ENCODE results near the gene RGS9BP. TPM values are rescaled to one million over a fixed set of nuclear protein-coding genes. Genes with fewer than 3 reads are reported as not detected.
"Not testable (repeated sequence)": the region's sequence is repeated elsewhere in the genome, so short reads cannot be mapped to it uniquely, and the experiment has no call there.

RGS9BP gene
- total RNA-seq, 1 donor from 2014 or later, result 0.18 TPM

GRCh38 chr19:32691952-32692726 lies 16.5 kb downstream of the RGS9BP start:
- no peak for FAIRE-seq
- Histone ChIP-seq H3K79me2 (ENCODE audit: insufficient read depth, low read length) (peaks cover 47% of the 10 kb centered on the region), H3K36me3 (ENCODE audit: insufficient read depth, low read length) (no peaks in the 10 kb centered on the region), H3K27ac (ENCODE audit: low read depth, low read length) (peak overlapping the region; percentile 63), H3K4me3 (ENCODE audit: insufficient read depth, low read depth, low read length) (peak overlapping the region; percentile 70), H3K4me2 (ENCODE audit: low read length) (peak overlapping the region; percentile 78), H3K4me1 (ENCODE audit: insufficient read depth, low read length) (peaks cover 14% of the 10 kb centered on the region), H3K9ac (ENCODE audit: low read length) (peak overlapping the region; percentile 71), H2AFZ (ENCODE audit: low read depth, low read length) (peak overlapping the region; percentile 66), H3K27me3 (ENCODE audit: insufficient read depth, low read length) (no peaks in the 10 kb centered on the region), H3K9me3 (ENCODE audit: insufficient read depth, low read depth, low read length) (no peaks in the 10 kb centered on the region), H4K20me1 (ENCODE audit: insufficient read depth, low read length) (peaks cover 14% of the 10 kb centered on the region)
- H3K27me3 Mint-ChIP-seq (ENCODE audit: low read depth, unreplicated experiment), result no peaks in the 10 kb centered on the region
- H3K4me1 Mint-ChIP-seq (ENCODE audit: low read depth, unreplicated experiment), result peaks cover 5% of the 10 kb centered on the region
- no peak overlapping the region for H3K4me3 Mint-ChIP-seq (ENCODE audit: unreplicated experiment)
- no peak overlapping the region for H3K27ac Mint-ChIP-seq (ENCODE audit: unreplicated experiment)
- H3K9me3 Mint-ChIP-seq (ENCODE audit: unreplicated experiment), result peaks cover 4% of the 10 kb centered on the region
- H3K36me3 Mint-ChIP-seq (ENCODE audit: low read depth, unreplicated experiment), result peaks cover 2% of the 10 kb centered on the region
- TF ChIP-seq, protein P1, sequence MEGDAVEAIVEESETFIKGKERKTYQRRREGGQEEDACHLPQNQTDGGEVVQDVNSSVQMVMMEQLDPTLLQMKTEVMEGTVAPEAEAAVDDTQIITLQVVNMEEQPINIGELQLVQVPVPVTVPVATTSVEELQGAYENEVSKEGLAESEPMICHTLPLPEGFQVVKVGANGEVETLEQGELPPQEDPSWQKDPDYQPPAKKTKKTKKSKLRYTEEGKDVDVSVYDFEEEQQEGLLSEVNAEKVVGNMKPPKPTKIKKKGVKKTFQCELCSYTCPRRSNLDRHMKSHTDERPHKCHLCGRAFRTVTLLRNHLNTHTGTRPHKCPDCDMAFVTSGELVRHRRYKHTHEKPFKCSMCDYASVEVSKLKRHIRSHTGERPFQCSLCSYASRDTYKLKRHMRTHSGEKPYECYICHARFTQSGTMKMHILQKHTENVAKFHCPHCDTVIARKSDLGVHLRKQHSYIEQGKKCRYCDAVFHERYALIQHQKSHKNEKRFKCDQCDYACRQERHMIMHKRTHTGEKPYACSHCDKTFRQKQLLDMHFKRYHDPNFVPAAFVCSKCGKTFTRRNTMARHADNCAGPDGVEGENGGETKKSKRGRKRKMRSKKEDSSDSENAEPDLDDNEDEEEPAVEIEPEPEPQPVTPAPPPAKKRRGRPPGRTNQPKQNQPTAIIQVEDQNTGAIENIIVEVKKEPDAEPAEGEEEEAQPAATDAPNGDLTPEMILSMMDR (IDR thresholded peaks at IDR 0.05; ENCODE audit: insufficient read depth, low read depth, low read length), result no peak
- peak; percentile 73 for DNase-seq (ENCODE audit: low read depth)

DNA sequence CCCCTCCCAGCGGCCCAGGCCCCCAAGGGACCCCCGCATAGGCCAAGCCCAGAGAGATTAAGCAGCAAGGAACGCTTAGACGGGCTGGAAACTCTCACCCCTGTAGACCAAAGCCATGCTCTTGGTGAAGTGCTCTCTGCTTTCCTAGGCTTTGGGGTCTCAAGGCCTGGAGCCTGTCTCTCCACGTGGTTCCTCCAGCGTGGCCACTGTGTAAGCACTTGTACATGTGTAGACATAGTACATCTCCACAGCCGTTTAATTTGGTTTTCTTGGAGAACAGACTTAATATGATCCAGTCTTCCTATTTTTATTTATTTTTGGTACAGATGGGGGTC lies 17.0 kb downstream of the RGS9BP start:
- Histone ChIP-seq H3K9me3 (ENCODE audit: insufficient read depth, low read depth, low read length) (no peaks in the 10 kb centered on the region), H3K4me1 (ENCODE audit: insufficient read depth, low read length) (peaks cover 14% of the 10 kb centered on the region), H3K27ac (ENCODE audit: low read depth, low read length) (peak overlapping the region; percentile 63), H4K20me1 (ENCODE audit: insufficient read depth, low read length) (peaks cover 20% of the 10 kb centered on the region), H3K36me3 (ENCODE audit: insufficient read depth, low read length) (no peaks in the 10 kb centered on the region), H3K4me2 (ENCODE audit: low read length) (peak overlapping the region; percentile 78), H3K79me2 (ENCODE audit: insufficient read depth, low read length) (peaks cover 52% of the 10 kb centered on the region), H3K4me3 (ENCODE audit: insufficient read depth, low read depth, low read length) (peak overlapping the region; percentile 70), H3K9ac (ENCODE audit: low read length) (peak overlapping the region; percentile 71), H2AFZ (ENCODE audit: low read depth, low read length) (peak overlapping the region; percentile 66), H3K27me3 (ENCODE audit: insufficient read depth, low read length) (no peaks in the 10 kb centered on the region)
- DNase-seq (ENCODE audit: low read depth), result no peak
- H3K27ac Mint-ChIP-seq (ENCODE audit: unreplicated experiment), result peak overlapping the region; percentile 14
- FAIRE-seq, result no peak
- H3K4me3 Mint-ChIP-seq (ENCODE audit: unreplicated experiment), result peak overlapping the region; percentile 83
- no peaks in the 10 kb centered on the region for H3K27me3 Mint-ChIP-seq (ENCODE audit: low read depth, unreplicated experiment)
- peaks cover 2% of the 10 kb centered on the region for H3K36me3 Mint-ChIP-seq (ENCODE audit: low read depth, unreplicated experiment)
- H3K4me1 Mint-ChIP-seq (ENCODE audit: low read depth, unreplicated experiment), result peaks cover 5% of the 10 kb centered on the region
- peaks cover 4% of the 10 kb centered on the region for H3K9me3 Mint-ChIP-seq (ENCODE audit: unreplicated experiment)
- TF ChIP-seq, protein P1 (IDR thresholded peaks at IDR 0.05; ENCODE audit: insufficient read depth, low read depth, low read length), result no peak
- TF ChIP-seq EZH2 (IDR thresholded peaks at IDR 0.05; ENCODE audit: insufficient read depth, low read length), result no peak

DNA sequence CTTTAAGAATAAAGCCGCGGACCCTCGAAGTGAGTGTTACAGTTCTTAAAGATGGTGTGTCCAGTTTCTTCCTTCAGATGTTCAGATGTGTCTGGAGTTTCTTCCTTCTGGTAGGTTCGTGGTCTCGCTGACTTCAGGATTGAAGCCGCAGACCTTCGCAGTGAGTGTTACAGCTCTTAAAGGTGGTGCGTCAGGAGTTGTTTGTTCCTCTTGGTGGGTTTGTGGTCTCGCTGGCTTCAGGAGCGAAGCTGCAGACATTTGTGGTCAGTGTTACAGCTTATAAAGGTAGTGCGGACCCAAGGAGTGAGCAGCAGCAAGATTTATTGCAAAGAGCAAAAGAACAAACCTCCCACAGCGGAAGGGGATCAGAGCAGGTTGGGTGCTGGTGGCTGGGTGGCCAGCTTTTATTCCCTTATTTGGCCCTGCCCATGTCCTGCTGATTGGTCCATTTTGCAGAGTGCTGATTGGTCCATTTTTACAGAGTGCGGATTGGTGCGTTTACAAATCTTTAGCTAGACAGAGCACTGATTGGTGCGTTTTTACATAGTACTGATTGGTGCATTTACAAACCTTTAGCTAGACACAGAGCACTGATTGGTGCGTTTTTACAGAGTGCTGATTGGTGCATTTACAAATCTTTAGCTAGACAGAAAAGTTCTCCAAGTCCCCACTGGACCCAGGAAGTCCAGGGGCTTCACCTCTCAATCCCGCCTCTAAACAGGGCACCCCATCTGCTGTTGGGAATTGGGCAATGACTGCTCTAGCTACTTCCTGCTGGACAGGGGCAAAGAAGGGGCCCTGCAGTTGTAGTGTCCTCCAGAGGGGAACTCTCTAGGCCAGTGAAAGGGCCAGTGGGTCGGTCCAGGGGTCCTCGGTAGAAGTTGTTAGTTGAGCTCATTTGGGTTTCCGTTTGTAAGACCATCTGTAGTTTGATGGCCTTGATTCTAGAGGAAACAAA lies 17.8 kb downstream of the RGS9BP start:
- not testable (repeated sequence) for H3K9me3 ChIP-seq (ENCODE audit: insufficient read depth, low read depth, low read length); H3K4me1 Mint-ChIP-seq (ENCODE audit: low read depth, unreplicated experiment); H3K36me3 ChIP-seq (ENCODE audit: insufficient read depth, low read length); H3K27me3 ChIP-seq (ENCODE audit: insufficient read depth, low read length); H3K9ac ChIP-seq (ENCODE audit: low read length); H3K36me3 Mint-ChIP-seq (ENCODE audit: low read depth, unreplicated experiment); H3K9me3 Mint-ChIP-seq (ENCODE audit: unreplicated experiment); H3K27ac ChIP-seq (ENCODE audit: low read depth, low read length); H3K27me3 Mint-ChIP-seq (ENCODE audit: low read depth, unreplicated experiment); FAIRE-seq; H2AFZ ChIP-seq (ENCODE audit: low read depth, low read length); DNase-seq (ENCODE audit: low read depth)
- peak overlapping the region; percentile 78 for H3K4me2 ChIP-seq (ENCODE audit: low read length)
- H3K4me1 ChIP-seq (ENCODE audit: insufficient read depth, low read length), result peaks cover 14% of the 10 kb centered on the region
- H4K20me1 ChIP-seq (ENCODE audit: insufficient read depth, low read length), result peaks cover 20% of the 10 kb centered on the region
- Mint-ChIP-seq H3K27ac (ENCODE audit: unreplicated experiment) (peak overlapping the region; percentile 14), H3K4me3 (ENCODE audit: unreplicated experiment) (peak overlapping the region; percentile 83)
- peaks cover 55% of the 10 kb centered on the region for H3K79me2 ChIP-seq (ENCODE audit: insufficient read depth, low read length)
- peak overlapping the region; percentile 70 for H3K4me3 ChIP-seq (ENCODE audit: insufficient read depth, low read depth, low read length)

- H3K27me3 ChIP-seq (ENCODE audit: insufficient read depth, low read length); H3K36me3 Mint-ChIP-seq (ENCODE audit: low read depth, unreplicated experiment); H3K4me1 Mint-ChIP-seq (ENCODE audit: low read depth, unreplicated experiment); H3K27ac ChIP-seq (ENCODE audit: low read depth, low read length); H3K4me3 Mint-ChIP-seq (ENCODE audit: unreplicated experiment); H3K4me3 ChIP-seq (ENCODE audit: insufficient read depth, low read depth, low read length); H3K27me3 Mint-ChIP-seq (ENCODE audit: low read depth, unreplicated experiment); H3K9me3 ChIP-seq (ENCODE audit: insufficient read depth, low read depth, low read length); H3K9me3 Mint-ChIP-seq (ENCODE audit: unreplicated experiment); H3K9ac ChIP-seq (ENCODE audit: low read length); DNase-seq (ENCODE audit: low read depth); H3K27ac Mint-ChIP-seq (ENCODE audit: unreplicated experiment); FAIRE-seq; H2AFZ ChIP-seq (ENCODE audit: low read depth, low read length); H3K36me3 ChIP-seq (ENCODE audit: insufficient read depth, low read length): not testable (repeated sequence)
- Histone ChIP-seq H4K20me1 (ENCODE audit: insufficient read depth, low read length) (peaks cover 20% of the 10 kb centered on the region), H3K4me1 (ENCODE audit: insufficient read depth, low read length) (peaks cover 14% of the 10 kb centered on the region), H3K79me2 (ENCODE audit: insufficient read depth, low read length) (peaks cover 55% of the 10 kb centered on the region), H3K4me2 (ENCODE audit: low read length) (peak overlapping the region; percentile 32)
Observed at GRCh38 chr19:32694316-32694715, 18.7 kb downstream of the RGS9BP start.

Data from astrocyte (in vitro differentiated cells and primary cell).